OCI-LY3 (cell line): Measurements from ENCODE around the gene P4HB.

ENCODE experiments used
- H2AFZ ChIP-seq: fragments of 200-600, 300-600 bp; shearing (Covaris generic); 2 replicates; pipeline ENCODE4 v1.6.0; 2014; ENCODE audit warnings: antibody characterized with exemption, low read depth, low read length
- H3K27ac ChIP-seq: fragments of 200-600, 300-600 bp; sonication (generic); 2 replicates; pipeline ENCODE4 v1.5.1; 2014; ENCODE audit warnings: mild to moderate bottlenecking, low read length, moderate library complexity, mixed read lengths
- H3K27me3 ChIP-seq: fragments of 200-600, 300-600 bp; sonication (generic); 2 replicates; pipeline ENCODE4 v1.6.1; 2014; ENCODE audit warnings: low read depth, low read length, mixed read lengths
- H3K36me3 ChIP-seq: fragments of 200-600, 300-600 bp; sonication (generic); replicated peaks from 2 replicates; pipeline ENCODE3; 2014; ENCODE audit warnings: low read depth, low read length, mixed read lengths
- H3K4me1 ChIP-seq: fragments of 300-600, 200-600 bp; sonication (generic); 2 replicates; pipeline ENCODE4 v1.6.1; 2014; ENCODE audit warnings: low read length, mixed read lengths
- H3K4me2 ChIP-seq: fragments of 200-600, 300-600 bp; sonication (generic); 2 replicates; pipeline ENCODE4 v1.6.1; 2014; ENCODE audit warnings: low read length, mixed read lengths
- H3K4me3 ChIP-seq: fragments of 300-600, 200-600 bp; sonication (generic); 2 replicates; pipeline ENCODE4 v1.5.1; 2014; ENCODE audit warnings: antibody characterized with exemption, mild to moderate bottlenecking, low read length, moderate library complexity
- H3K79me2 ChIP-seq: fragments of 300-600, 200-600 bp; shearing (Covaris generic); 2 replicates; pipeline ENCODE4 v1.6.1; 2014; ENCODE audit warnings: mild to moderate bottlenecking, low read length, mixed read lengths
- H3K9ac ChIP-seq: fragments of 300-600, 200-600 bp; shearing (Covaris generic); 2 replicates; pipeline ENCODE4 v1.6.0; 2014; ENCODE audit warnings: mild to moderate bottlenecking, low read length, moderate library complexity
- H3K9me3 ChIP-seq: fragments of 200-600, 300-600 bp; shearing (Covaris generic); 2 replicates; pipeline ENCODE4 v1.6.1; 2014; ENCODE audit warnings: low read length, mixed read lengths; ENCODE audit not compliant: insufficient read depth
- H4K20me1 ChIP-seq: fragments of 200-600, 300-600 bp; sonication (generic); 2 replicates; pipeline ENCODE4 v1.6.1; 2016; ENCODE audit warnings: low read length, mixed read lengths; ENCODE audit not compliant: insufficient read depth
- EZH2phosphoT487 ChIP-seq: fragments of 200-600 bp; shearing (Covaris generic); IDR thresholded peaks from 2 replicates; pipeline ENCODE4 v1.6.1; 2018; ENCODE audit warnings: antibody characterized with exemption, mixed run types, low read depth
- TF ChIP-seq, protein P1 (sequence below): fragments of 200-600, 300-600 bp; sonication (generic); IDR thresholded peaks from 2 replicates; pipeline ENCODE4 v1.5.1; 2014; ENCODE audit warnings: antibody characterized with exemption, low read length, low read depth

Gene P4HB

GRCh38 chr17:81869221-81870130 is 9.1 kb upstream of the P4HB start:
- peaks cover 25% of the 10 kb centered on the region for H4K20me1 ChIP-seq
- H3K4me2 ChIP-seq = peak overlapping the region; percentile 94
- peaks cover 35% of the 10 kb centered on the region for H3K4me1 ChIP-seq
- peak overlapping the region; percentile 80 for H3K4me3 ChIP-seq
- peak overlapping the region; percentile 97 for H3K9ac ChIP-seq
- peak overlapping the region; percentile 83 for H3K27ac ChIP-seq
- peaks cover 44% of the 10 kb centered on the region for H3K79me2 ChIP-seq
- TF ChIP-seq EZH2phosphoT487 = no peak
- TF ChIP-seq, protein P1, sequence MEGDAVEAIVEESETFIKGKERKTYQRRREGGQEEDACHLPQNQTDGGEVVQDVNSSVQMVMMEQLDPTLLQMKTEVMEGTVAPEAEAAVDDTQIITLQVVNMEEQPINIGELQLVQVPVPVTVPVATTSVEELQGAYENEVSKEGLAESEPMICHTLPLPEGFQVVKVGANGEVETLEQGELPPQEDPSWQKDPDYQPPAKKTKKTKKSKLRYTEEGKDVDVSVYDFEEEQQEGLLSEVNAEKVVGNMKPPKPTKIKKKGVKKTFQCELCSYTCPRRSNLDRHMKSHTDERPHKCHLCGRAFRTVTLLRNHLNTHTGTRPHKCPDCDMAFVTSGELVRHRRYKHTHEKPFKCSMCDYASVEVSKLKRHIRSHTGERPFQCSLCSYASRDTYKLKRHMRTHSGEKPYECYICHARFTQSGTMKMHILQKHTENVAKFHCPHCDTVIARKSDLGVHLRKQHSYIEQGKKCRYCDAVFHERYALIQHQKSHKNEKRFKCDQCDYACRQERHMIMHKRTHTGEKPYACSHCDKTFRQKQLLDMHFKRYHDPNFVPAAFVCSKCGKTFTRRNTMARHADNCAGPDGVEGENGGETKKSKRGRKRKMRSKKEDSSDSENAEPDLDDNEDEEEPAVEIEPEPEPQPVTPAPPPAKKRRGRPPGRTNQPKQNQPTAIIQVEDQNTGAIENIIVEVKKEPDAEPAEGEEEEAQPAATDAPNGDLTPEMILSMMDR = peak; percentile 61
- H3K27me3 ChIP-seq = no peaks in the 10 kb centered on the region
- H3K9me3 ChIP-seq = no peaks in the 10 kb centered on the region
- H3K36me3 ChIP-seq = peaks cover 33% of the 10 kb centered on the region
- H2AFZ ChIP-seq = no peak overlapping the region

GRCh38 chr17:81868674-81869220 is 8.4 kb upstream of the P4HB start:
- Histone ChIP-seq H3K4me1 (peaks cover 34% of the 10 kb centered on the region), H3K27ac (peak overlapping the region; percentile 52), H3K9ac (no peak overlapping the region), H3K27me3 (no peaks in the 10 kb centered on the region), H3K36me3 (peaks cover 34% of the 10 kb centered on the region), H3K4me2 (peak overlapping the region; percentile 94), H3K79me2 (peaks cover 51% of the 10 kb centered on the region), H3K9me3 (no peaks in the 10 kb centered on the region), H3K4me3 (peak overlapping the region; percentile 80; the same call in 1 of the 2 replicates), H2AFZ (no peak overlapping the region), H4K20me1 (peaks cover 25% of the 10 kb centered on the region)
- no peak for TF ChIP-seq EZH2phosphoT487
- TF ChIP-seq, protein P1 = no peak

- Histone ChIP-seq H2AFZ (no peak overlapping the region), H3K4me2 (0 out of 2 replicates have a peak overlapping the region, but pooled peaks have one; percentile 4), H3K36me3 (peaks cover 40% of the 10 kb centered on the region), H3K9ac (no peak overlapping the region), H3K27ac (peak overlapping the region; percentile 52), H3K27me3 (no peaks in the 10 kb centered on the region), H3K79me2 (peaks cover 56% of the 10 kb centered on the region), H4K20me1 (peaks cover 25% of the 10 kb centered on the region), H3K9me3 (no peaks in the 10 kb centered on the region), H3K4me3 (no peak overlapping the region), H3K4me1 (peaks cover 32% of the 10 kb centered on the region)
- TF ChIP-seq, protein P1 = no peak
- TF ChIP-seq EZH2phosphoT487 = no peak
Observed at GRCh38 chr17:81867991-81868673, 7.8 kb upstream of the P4HB start.
